H9 (cell line): ENCODE data around the gene DCAF5. TPM values are rescaled to one million over a fixed set of nuclear protein-coding genes. Genes with fewer than 3 reads are reported as not detected.

Source experiments
- DNase-seq: peaks from one replicate; pipeline ENCODE4 v3.0.0-alpha.2; 2017
- H2AFZ ChIP-seq: one replicate; pipeline ENCODE4 v1.6.1; 2013; ENCODE audit warnings: mild to moderate bottlenecking, low read length, control low read depth, moderate library complexity
- H2AK5ac ChIP-seq: 2 replicates; pipeline ENCODE4 v1.6.1; 2013; ENCODE audit warnings: low read length, control low read depth, mixed read lengths; ENCODE audit not compliant: insufficient read length
- H2BK120ac ChIP-seq: one replicate; pipeline ENCODE4 v1.6.1; 2013; ENCODE audit warnings: low read depth, mild to moderate bottlenecking, low read length, control low read depth, inconsistent platforms; ENCODE audit not compliant: poor library complexity, severe bottlenecking
- H2BK12ac ChIP-seq: 2 replicates; pipeline ENCODE4 v1.6.1; 2013; ENCODE audit warnings: low read length, control low read depth, mixed read lengths, low read depth; ENCODE audit not compliant: insufficient read length
- H2BK15ac ChIP-seq: 2 replicates; pipeline ENCODE4 v1.6.1; 2013; ENCODE audit warnings: low read depth, low read length, control low read depth
- H2BK20ac ChIP-seq: one replicate; pipeline ENCODE4 v1.6.1; 2013; ENCODE audit warnings: low read depth, mild to moderate bottlenecking, low read length, control low read depth, inconsistent platforms; ENCODE audit not compliant: poor library complexity, severe bottlenecking
- H2BK5ac ChIP-seq: 2 replicates; pipeline ENCODE4 v1.6.1; 2013; ENCODE audit warnings: low read length, control low read depth, mixed read lengths; ENCODE audit not compliant: insufficient read length
- H3K14ac ChIP-seq: 2 replicates; pipeline ENCODE4 v1.6.1; 2013; ENCODE audit warnings: low read length, control low read depth; ENCODE audit not compliant: insufficient read depth
- H3K18ac ChIP-seq: 2 replicates; pipeline ENCODE4 v1.6.1; 2013; ENCODE audit warnings: low read depth, mild to moderate bottlenecking, mixed read lengths, low read length, control low read depth; ENCODE audit not compliant: insufficient read length
- H3K23ac ChIP-seq: 2 replicates; pipeline ENCODE4 v1.6.1; 2013; ENCODE audit warnings: low read length, control low read depth, mixed read lengths, low read depth; ENCODE audit not compliant: insufficient read length
- H3K23me2 ChIP-seq: 2 replicates; pipeline ENCODE4 v1.6.1; 2013; ENCODE audit warnings: low read depth, mild to moderate bottlenecking, mixed read lengths, low read length, control low read depth; ENCODE audit not compliant: insufficient read length, poor library complexity, severe bottlenecking
- H3K27ac ChIP-seq: 2 replicates; pipeline ENCODE4 v1.5.1; 2013; ENCODE audit warnings: low read length, control low read depth, mixed read lengths, low read depth; ENCODE audit not compliant: insufficient read length
- H3K27me3 ChIP-seq: 2 replicates; pipeline ENCODE4 v1.6.1; 2013; ENCODE audit warnings: low read length, control low read depth, inconsistent platforms; ENCODE audit not compliant: insufficient read depth
- H3K4ac ChIP-seq: 2 replicates; pipeline ENCODE4 v1.6.1; 2013; ENCODE audit warnings: low read depth, mild to moderate bottlenecking, control low read depth, inconsistent platforms, low read length, moderate library complexity
- H3K4me1 ChIP-seq: 2 replicates; pipeline ENCODE4 v1.6.1; 2013; ENCODE audit warnings: low read length, control low read depth, inconsistent platforms; ENCODE audit not compliant: insufficient read depth
- H3K4me2 ChIP-seq: 2 replicates; pipeline ENCODE4 v1.6.1; 2013; ENCODE audit warnings: low read length, control low read depth, mixed read lengths; ENCODE audit not compliant: insufficient read length, insufficient read depth
- H3K56ac ChIP-seq: 2 replicates; pipeline ENCODE4 v1.6.1; 2013; ENCODE audit warnings: low read depth, mild to moderate bottlenecking, mixed read lengths, low read length, control low read depth; ENCODE audit not compliant: insufficient read length
- H3K79me1 ChIP-seq: 2 replicates; pipeline ENCODE4 v1.6.1; 2013; ENCODE audit warnings: low read depth, mild to moderate bottlenecking, moderate library complexity, low read length, control low read depth, inconsistent platforms; ENCODE audit not compliant: insufficient read depth, poor library complexity, severe bottlenecking
- H3K79me2 ChIP-seq: 2 replicates; pipeline ENCODE4 v1.6.1; 2013; ENCODE audit warnings: low read length, control low read depth, inconsistent platforms; ENCODE audit not compliant: insufficient read depth
- H3K9ac ChIP-seq: 2 replicates; pipeline ENCODE4 v1.6.1; 2013; ENCODE audit warnings: low read length, control low read depth, mixed read lengths; ENCODE audit not compliant: insufficient read length; ENCODE audit errors: extremely low read depth
- H3K9me3 ChIP-seq: one replicate; pipeline ENCODE4 v1.6.1; 2013; ENCODE audit warnings: low read depth, low read length, inconsistent platforms; ENCODE audit not compliant: control insufficient read depth
- H3T11ph ChIP-seq: one replicate; pipeline ENCODE4 v1.6.1; 2013; ENCODE audit warnings: mild to moderate bottlenecking, low read length, control low read depth, inconsistent platforms
- H4K20me1 ChIP-seq: one replicate; pipeline ENCODE4 v1.6.1; 2013; ENCODE audit not compliant: control insufficient read depth, insufficient read length, insufficient read depth
- H4K5ac ChIP-seq: 2 replicates; pipeline ENCODE4 v1.6.1; 2013; ENCODE audit warnings: low read depth, mild to moderate bottlenecking, mixed read lengths, low read length, control low read depth; ENCODE audit not compliant: insufficient read length
- H4K8ac ChIP-seq: replicated peaks from 2 replicates; pipeline ENCODE4 v1.6.1; 2013; ENCODE audit warnings: low read length, control low read depth, mixed read lengths, low read depth; ENCODE audit not compliant: insufficient read length
- H4K91ac ChIP-seq: 2 replicates; pipeline ENCODE4 v1.6.1; 2013; ENCODE audit warnings: low read depth, mild to moderate bottlenecking, moderate library complexity, mixed read lengths, low read length, control low read depth; ENCODE audit not compliant: insufficient read length
- H3K27ac Mint-ChIP-seq, 3 experiments: 2 replicates in 2 of 3; 3 replicates in 1 of 3; pipeline ENCODE4 v1.8.0; 2020 to 2021; ENCODE audit warnings: mixed read lengths in 3 of 3, mild to moderate bottlenecking in 1 of 3, moderate library complexity in 1 of 3
- H3K27me3 Mint-ChIP-seq: 2 replicates; pipeline ENCODE4 v1.8.0; 2021; ENCODE audit warnings: low read depth, mild to moderate bottlenecking, moderate library complexity, mixed read lengths
- H3K36me3 Mint-ChIP-seq, 3 experiments: 2 replicates in 2 of 3; 3 replicates in 1 of 3; pipeline ENCODE4 v1.8.0; 2020 to 2021; ENCODE audit warnings: low read depth in 3 of 3, mixed read lengths in 3 of 3; ENCODE audit not compliant: insufficient read depth in 1 of 3
- H3K4me1 Mint-ChIP-seq, 2 experiments: 2 replicates each; pipeline ENCODE4 v1.8.0; 2020; ENCODE audit warnings: mixed read lengths in 2 of 2
- H3K4me3 Mint-ChIP-seq, 2 experiments: 2 replicates in 1 of 2; 3 replicates in 1 of 2; pipeline ENCODE4 v1.8.0; 2020 to 2021; ENCODE audit warnings: mild to moderate bottlenecking in 2 of 2, mixed read lengths in 2 of 2, moderate library complexity in 1 of 2
- H3K9me3 Mint-ChIP-seq, 2 experiments: 2 replicates in 1 of 2; 3 replicates in 1 of 2; pipeline ENCODE4 v1.8.0; 2020; ENCODE audit warnings: mild to moderate bottlenecking in 2 of 2, mixed read lengths in 2 of 2, moderate library complexity in 1 of 2
- WGBS: extraction: QIAGEN DNeasy Blood & Tissue Kit; methylation state at CpG from one replicate; pipeline ENCODE4 v1.1.7; 2013; ENCODE audit warnings: missing lambda C conversion rate, low lambda C conversion rate, mixed read lengths; ENCODE audit not compliant: insufficient read length; ENCODE audit errors: extremely low coverage; 5-methylcytosine and 5-hydroxymethylcytosine counted together
- total RNA-seq: library from RNA; stranded (reverse); gene quantifications from 2 replicates; pipeline ENCODE4 v1.2.1, GENCODE V29; 2021
- TF ChIP-seq, protein P1 (sequence below): fragments of 200-600 bp; sonication (generic); conservative IDR thresholded peaks from 3 replicates; pipeline ENCODE4 v1.8.0; 2021; ENCODE audit warnings: antibody characterized with exemption, mild to moderate bottlenecking

The DCAF5 gene
- total RNA-seq, 1 experiment from 2014 or later, result 31.4 TPM

DNA sequence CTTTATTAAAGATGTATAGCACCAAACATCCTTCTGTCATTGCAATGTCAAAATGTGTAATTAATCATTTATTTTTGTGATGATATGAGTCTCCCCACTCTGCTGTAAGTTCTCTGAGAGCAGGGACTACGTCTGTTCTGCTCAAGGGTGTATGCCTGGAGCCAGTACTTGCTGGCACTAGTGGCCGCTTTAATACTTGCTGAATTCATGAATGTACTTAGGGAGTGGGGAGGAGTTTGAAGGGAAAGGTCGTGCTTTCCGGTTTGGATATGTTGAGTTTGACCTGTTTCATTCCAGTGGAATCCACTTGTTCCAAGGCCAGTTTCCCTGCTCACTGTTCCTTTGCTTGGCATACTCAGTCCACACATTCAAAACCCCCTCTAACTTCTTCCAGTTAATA lies 1.9 kb upstream of the DCAF5 start:
- H3K79me2 ChIP-seq, result peaks cover 2% of the 10 kb centered on the region; the same call in 1 of the 2 replicates
- peak overlapping the region; percentile 17 to 32; a peak in 2 of 5 replicates for H3K4me3 Mint-ChIP-seq
- peaks cover 13% of the 10 kb centered on the region for H3K27me3 Mint-ChIP-seq

More for the DNA sequence above, 1.9 kb upstream of the DCAF5 start:
- H3K9me3 ChIP-seq, result no peaks in the 10 kb centered on the region
- TF ChIP-seq, protein P1, sequence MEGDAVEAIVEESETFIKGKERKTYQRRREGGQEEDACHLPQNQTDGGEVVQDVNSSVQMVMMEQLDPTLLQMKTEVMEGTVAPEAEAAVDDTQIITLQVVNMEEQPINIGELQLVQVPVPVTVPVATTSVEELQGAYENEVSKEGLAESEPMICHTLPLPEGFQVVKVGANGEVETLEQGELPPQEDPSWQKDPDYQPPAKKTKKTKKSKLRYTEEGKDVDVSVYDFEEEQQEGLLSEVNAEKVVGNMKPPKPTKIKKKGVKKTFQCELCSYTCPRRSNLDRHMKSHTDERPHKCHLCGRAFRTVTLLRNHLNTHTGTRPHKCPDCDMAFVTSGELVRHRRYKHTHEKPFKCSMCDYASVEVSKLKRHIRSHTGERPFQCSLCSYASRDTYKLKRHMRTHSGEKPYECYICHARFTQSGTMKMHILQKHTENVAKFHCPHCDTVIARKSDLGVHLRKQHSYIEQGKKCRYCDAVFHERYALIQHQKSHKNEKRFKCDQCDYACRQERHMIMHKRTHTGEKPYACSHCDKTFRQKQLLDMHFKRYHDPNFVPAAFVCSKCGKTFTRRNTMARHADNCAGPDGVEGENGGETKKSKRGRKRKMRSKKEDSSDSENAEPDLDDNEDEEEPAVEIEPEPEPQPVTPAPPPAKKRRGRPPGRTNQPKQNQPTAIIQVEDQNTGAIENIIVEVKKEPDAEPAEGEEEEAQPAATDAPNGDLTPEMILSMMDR, result peak; percentile 21; the same call in 1 of the 3 replicates
- H3T11ph ChIP-seq, result no peak overlapping the region
- no peak overlapping the region for H3K14ac ChIP-seq
- Mint-ChIP-seq H3K27ac (no peak overlapping the region), H3K4me1 (peaks cover 17 to 27% of the 10 kb centered on the region in 2 experiments), H3K36me3 (no peaks in the 10 kb centered on the region), H3K9me3 (0 out of 5 replicates have a peak, but pooled peaks cover 0 to 2% of the 10 kb centered on the region in 2 experiments)
- H4K8ac ChIP-seq, result no peak overlapping the region
- H2BK120ac ChIP-seq, result no peak overlapping the region
- H2BK20ac ChIP-seq, result no peak overlapping the region
- DNase-seq, result no peak
- no peaks in the 10 kb centered on the region for H4K20me1 ChIP-seq
- no peak overlapping the region for H2AK5ac ChIP-seq
- H4K91ac ChIP-seq, result no peak overlapping the region
- peaks cover 1% of the 10 kb centered on the region for H3K79me1 ChIP-seq
- H2BK12ac ChIP-seq, result no peak overlapping the region
- no peak overlapping the region for H3K18ac ChIP-seq
- no peak overlapping the region for H4K5ac ChIP-seq
- peaks cover 16% of the 10 kb centered on the region for H3K23me2 ChIP-seq
- peak overlapping the region; percentile 20 for H3K4me2 ChIP-seq
- no peak overlapping the region for H2BK5ac ChIP-seq
- H3K4me1 ChIP-seq, result peaks cover 4% of the 10 kb centered on the region; the same call in 1 of the 2 replicates
- H3K56ac ChIP-seq, result no peak overlapping the region
- H2BK15ac ChIP-seq, result no peak overlapping the region
- WGBS, result no CpG with 5 or more reads among the region's 4 CpGs
- H3K27ac ChIP-seq, result no peak overlapping the region
- no peak overlapping the region for H3K4ac ChIP-seq
- no peak overlapping the region for H2AFZ ChIP-seq
- H3K23ac ChIP-seq, result no peak overlapping the region
- H3K9ac ChIP-seq, result no peak overlapping the region
- H3K27me3 ChIP-seq, result no peaks in the 10 kb centered on the region; the same call in 1 of the 2 replicates
